Measurements from ENCODE around the gene TLE4.
A peak's percentile ranks its signal among the peaks of the same experiment; 100 is the strongest.

Gene TLE4

GRCh38 chr9:79694676-79695400, 123.1 kb downstream of the TLE4 start:
- no peak for DNase-seq

GRCh38 chr9:79695531-79696175, 123.9 kb downstream of the TLE4 start:
- no peak for DNase-seq

GRCh38 chr9:79698967-79699366, 127.2 kb downstream of the TLE4 start:
- DNase-seq = no peak

- DNase-seq = no peak
These were observed 127.7 kb downstream of the TLE4 start for GRCh38 chr9:79699479-79699878.

GRCh38 chr9:79700607-79701360, 129.0 kb downstream of the TLE4 start:
- peak; percentile 48 for DNase-seq

- no peak for DNase-seq
These were observed 129.9 kb downstream of the TLE4 start for GRCh38 chr9:79701651-79702050.

GRCh38 chr9:79705704-79706103, 133.9 kb downstream of the TLE4 start:
- no peak for DNase-seq

GRCh38 chr9:79706512-79706911, 134.7 kb downstream of the TLE4 start:
- DNase-seq = no peak

GRCh38 chr9:79707589-79707988, 135.8 kb downstream of the TLE4 start:
- DNase-seq = no peak

- no peak for DNase-seq
These were observed 136.8 kb downstream of the TLE4 start for GRCh38 chr9:79708541-79708940.

GRCh38 chr9:79709743-79710674, 138.2 kb downstream of the TLE4 start:
- DNase-seq = no peak

GRCh38 chr9:79711874-79712273, 140.1 kb downstream of the TLE4 start:
- no peak for DNase-seq

- peak; percentile 56 for DNase-seq
These were observed 147.3 kb downstream of the TLE4 start for GRCh38 chr9:79719021-79719420.

GRCh38 chr9:79719989-79720388, 148.2 kb downstream of the TLE4 start:
- peak; percentile 93 for DNase-seq

- peak; percentile 57 for DNase-seq
These were observed 159.6 kb downstream of the TLE4 start for GRCh38 chr9:79731171-79731890.

- DNase-seq = no peak
These were observed 163.4 kb downstream of the TLE4 start for GRCh38 chr9:79735023-79735779.

GRCh38 chr9:79736051-79736450, 164.3 kb downstream of the TLE4 start:
- DNase-seq = no peak

GRCh38 chr9:79741381-79741780, 169.6 kb downstream of the TLE4 start:
- DNase-seq = no peak

GRCh38 chr9:79742110-79742721, 170.5 kb downstream of the TLE4 start:
- no peak for DNase-seq

GRCh38 chr9:79744521-79744920, 172.8 kb downstream of the TLE4 start:
- no peak for DNase-seq
